GM10847 (cell line): ENCODE data around the gene ZBTB20.

ENCODE experiments used
- POLR2A ChIP-seq: IDR thresholded peaks from 2 replicates; pipeline ENCODE4 v1.6.1; 2011; ENCODE audit not compliant: insufficient read length; ENCODE audit errors: extremely low read depth

The ZBTB20 gene

DNA sequence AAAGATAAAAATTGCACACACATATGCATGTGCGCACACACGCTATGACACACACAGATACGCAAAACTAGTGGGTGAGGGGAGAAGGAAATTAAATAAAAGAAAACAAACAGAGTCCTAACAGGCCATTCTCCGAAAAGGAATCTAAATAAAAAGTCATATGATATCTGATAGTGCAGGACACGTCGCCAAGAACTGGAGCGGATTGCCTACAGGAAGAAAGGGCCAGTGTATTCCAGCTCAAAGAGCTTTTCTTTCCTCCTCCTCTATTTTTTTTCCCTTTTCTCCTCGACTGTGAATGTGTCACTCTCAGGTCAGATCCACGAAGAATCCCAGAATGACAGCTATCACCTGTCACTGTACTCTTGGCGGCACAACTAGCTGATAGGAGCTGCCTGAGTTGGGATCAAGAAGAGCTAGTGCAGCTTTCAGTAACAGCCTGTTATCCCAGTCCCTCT is 695.5 kb downstream of the ZBTB20 start:
- no peak for TF ChIP-seq POLR2A

- no peak for TF ChIP-seq POLR2A
These were observed 696.0 kb downstream of the ZBTB20 start for GRCh38 chr3:114451051-114451451.

GRCh38 chr3:114450008-114450596 is 697.0 kb downstream of the ZBTB20 start:
- TF ChIP-seq POLR2A = no peak

DNA sequence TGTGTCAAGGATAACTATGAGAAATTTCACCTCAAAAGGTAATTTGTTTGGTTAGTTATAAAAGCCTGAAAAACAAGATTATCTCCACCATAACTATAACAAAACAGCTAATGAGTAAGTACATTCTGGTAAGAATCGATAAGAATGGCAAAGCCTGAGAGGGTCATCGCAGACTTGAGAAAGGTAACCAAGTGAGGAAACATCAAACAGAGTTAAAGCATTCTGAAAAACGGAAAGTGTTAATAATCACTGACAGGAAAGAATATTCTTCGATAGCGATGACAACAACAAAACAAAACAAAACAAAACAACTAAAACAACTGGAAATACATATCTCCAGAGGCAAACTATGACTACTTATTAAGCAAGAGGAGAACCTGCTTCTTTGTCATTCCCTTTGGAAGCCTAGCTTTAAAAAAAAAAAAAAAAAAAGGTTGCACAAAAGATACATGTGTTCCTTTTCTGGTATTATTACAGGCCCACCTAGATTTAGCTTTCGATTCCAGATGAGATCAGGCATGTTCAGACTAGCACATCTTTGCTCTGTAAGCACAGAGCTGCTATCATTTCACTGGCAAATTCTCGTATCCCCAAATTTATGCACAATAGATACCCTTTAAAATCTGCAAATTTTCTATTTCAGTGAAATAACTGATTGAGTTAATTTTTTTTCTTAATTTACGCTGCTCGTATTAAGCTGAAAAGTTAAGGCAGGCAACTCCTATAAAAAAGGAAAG is 697.6 kb downstream of the ZBTB20 start:
- no peak for TF ChIP-seq POLR2A

DNA sequence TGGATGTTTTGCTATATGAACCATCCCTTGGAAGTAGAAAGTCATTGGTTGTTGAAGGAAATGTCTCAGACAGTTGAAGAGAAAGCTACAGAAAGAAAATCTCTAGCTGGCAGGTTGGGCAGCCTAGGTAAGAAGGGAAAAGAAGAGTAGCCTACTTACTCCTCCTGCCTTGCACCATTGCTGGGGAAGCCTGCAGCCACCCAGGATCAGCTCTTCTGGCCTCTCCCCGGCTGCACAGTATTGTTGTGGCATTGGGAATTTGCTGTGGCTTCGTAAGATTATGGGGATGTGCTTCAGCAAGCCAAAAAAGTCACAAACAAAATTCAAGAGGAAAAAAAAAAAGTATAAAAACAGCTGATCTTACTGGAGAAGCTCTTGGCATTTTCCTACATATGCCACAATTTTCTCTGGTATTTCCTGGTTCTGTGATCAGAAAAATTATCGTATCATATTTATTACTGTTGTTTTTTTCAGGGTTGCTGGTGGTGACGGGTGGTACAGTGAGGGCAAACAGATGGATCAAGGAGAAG is 699.1 kb downstream of the ZBTB20 start:
- TF ChIP-seq POLR2A = no peak

DNA sequence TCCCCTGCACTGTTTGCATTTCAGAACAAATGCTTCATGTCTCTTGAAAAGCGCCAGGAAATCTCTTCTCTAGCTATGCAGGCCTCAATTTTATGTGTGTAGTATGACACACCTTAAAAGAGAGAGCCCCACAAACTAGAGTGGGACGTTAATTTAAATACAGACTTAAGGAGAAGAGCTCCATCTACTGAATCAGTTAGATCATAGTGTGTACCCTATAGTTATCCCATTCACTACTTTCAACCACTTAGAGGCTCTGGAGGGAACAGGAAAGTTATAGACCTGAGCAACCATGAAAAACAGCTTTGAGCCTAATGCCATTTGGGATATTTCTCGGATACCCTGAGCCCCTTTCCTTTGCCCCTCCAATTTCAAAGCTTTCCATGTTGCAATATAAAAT is 699.5 kb downstream of the ZBTB20 start:
- TF ChIP-seq POLR2A = no peak

DNA sequence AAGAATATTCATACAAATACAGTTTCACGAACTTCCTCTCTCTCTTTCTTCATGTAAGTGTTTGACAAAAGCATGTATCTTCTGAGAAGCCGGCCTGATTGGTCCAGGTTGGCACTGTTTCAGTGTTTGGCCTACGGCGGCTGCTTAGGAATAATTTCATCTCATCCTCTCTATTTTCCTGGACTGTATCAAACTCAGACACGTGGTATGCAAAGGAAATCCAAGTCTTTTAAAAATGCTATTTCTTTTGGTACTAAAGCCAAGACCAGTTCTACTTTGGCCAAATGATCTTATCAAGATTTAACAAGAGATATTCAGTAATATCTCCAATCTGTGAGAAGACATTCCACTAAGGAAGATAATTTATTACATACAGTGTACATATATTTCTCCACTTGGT is 700.5 kb downstream of the ZBTB20 start:
- no peak for TF ChIP-seq POLR2A

- no peak for TF ChIP-seq POLR2A
These were observed 701.9 kb downstream of the ZBTB20 start for GRCh38 chr3:114445233-114445632.

DNA sequence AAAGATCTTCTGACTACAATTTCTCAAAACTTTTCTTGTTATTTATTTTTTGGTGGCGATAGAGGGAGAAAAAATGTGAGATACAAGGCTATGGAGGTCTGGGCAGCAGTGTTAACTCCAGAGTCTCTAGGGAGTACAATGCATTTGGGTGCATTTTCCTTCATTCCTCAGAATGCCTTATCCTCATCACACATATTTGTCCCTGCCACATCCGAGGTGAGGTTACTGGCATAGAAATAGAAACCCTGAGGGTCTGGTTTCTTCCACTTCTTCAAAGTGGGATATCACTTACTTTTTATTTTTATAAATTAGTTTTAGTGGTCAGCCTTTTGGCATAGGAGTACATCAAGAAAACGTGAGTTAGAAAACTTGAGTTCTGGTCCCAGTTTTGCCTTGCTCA is 702.9 kb downstream of the ZBTB20 start:
- TF ChIP-seq POLR2A = no peak

GRCh38 chr3:114442246-114442645 is 704.8 kb downstream of the ZBTB20 start:
- no peak for TF ChIP-seq POLR2A

GRCh38 chr3:114441386-114441785 is 705.7 kb downstream of the ZBTB20 start:
- TF ChIP-seq POLR2A = no peak

- no peak for TF ChIP-seq POLR2A
These were observed 706.4 kb downstream of the ZBTB20 start for GRCh38 chr3:114440700-114441099.

DNA sequence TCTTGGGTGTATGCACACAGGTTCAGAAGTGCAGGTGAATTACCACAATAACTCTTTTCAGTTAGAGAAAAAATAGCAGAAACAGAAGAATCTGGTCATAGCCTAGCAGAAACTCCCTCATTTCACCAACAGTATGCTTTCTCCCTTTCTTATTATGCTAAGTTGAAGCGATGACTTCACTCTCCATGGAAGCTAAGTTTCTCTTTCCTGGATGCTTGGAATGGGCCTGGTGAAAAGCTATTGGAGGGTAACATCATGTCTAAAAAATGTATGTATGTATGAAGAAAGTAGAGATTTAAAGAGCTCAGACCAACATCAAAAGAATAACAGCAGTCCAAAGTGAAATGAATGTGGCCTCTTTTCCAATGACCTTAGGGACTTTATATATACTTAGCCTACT is 707.8 kb downstream of the ZBTB20 start:
- no peak for TF ChIP-seq POLR2A

DNA sequence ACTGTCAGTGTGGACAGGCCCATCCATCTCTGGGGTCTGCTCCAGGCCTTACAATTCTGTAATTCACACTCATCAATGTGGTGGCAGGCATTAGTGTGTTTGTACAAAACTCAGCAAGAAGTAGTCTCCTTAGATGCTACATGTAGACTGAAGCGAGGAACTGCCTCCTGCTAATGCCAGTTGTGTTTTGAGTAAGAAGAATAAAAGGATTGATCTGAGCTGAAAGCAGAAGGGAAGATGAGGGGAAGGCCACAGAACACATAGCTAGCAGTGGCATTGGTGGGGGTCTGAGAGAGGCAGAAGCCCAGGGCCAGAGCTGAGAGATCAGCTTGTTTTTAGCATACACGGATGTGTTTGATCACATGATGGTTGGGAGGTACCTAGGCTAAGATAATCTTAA is 709.2 kb downstream of the ZBTB20 start:
- TF ChIP-seq POLR2A = no peak

DNA sequence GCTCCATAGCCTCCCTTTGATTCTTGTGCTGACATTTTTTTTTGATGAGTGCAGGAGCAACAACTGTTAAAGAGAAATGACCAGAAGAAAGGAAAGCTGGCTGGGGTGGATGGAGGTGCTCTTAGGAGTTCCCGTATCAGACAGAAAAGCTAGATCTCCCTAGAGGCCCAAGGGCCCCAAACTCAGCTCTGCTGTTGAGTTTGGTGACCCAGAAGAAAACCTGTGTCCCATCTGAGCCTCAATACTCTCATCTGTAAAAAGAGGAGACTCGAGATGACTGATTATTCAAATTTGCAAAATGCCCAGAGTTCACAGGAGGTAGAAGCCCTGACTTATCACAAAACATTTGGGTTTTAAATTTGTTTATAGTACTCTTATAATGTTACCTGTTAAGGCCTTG is 710.9 kb downstream of the ZBTB20 start:
- TF ChIP-seq POLR2A = no peak

DNA sequence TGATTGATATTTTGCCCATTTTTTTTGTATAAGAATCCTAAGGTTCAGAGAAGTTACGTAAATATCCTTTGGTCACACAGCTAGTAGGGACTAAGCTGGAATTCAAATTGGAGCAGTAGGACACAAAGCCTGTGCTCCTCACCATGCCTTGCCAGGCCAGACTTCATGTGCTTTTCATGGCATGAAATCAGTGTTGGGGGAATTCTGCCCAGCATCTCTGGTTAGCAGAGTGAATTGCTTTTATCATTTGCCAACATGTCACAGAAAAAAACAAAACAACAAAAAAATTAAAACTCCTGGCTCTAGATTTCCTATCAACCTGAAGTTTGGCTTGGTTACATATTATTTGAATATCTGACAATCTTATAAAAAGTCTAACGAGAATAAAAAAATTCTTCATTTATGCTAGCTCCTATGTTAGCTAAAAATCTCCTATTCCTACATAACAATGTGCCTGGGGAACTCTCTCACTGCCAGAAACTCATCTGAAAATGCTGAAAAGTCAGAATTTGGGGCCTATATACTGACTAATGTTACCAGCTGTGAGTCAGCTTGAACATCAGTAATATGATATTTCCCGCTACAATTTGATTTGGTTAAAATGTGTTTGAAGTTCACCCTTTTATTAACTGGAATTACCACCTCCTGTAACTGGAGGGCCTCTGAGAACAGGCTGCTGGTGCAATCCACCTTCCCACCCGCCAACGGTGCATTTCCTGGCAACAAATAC is 711.5 kb downstream of the ZBTB20 start:
- TF ChIP-seq POLR2A = no peak
